H9 (cell line): ENCODE measurements around the gene SLC2A1. TPM values are rescaled to one million over a fixed set of nuclear protein-coding genes. Genes with fewer than 3 reads are reported as not detected.

ENCODE experiments used
- DNase-seq: peaks from one replicate; pipeline ENCODE4 v3.0.0-alpha.2; 2017
- H2AFZ ChIP-seq: one replicate; pipeline ENCODE4 v1.6.1; 2013; ENCODE audit warnings: mild to moderate bottlenecking, low read length, control low read depth, moderate library complexity
- H2AK5ac ChIP-seq: 2 replicates; pipeline ENCODE4 v1.6.1; 2013; ENCODE audit warnings: low read length, control low read depth, mixed read lengths; ENCODE audit not compliant: insufficient read length
- H2BK120ac ChIP-seq: one replicate; pipeline ENCODE4 v1.6.1; 2013; ENCODE audit warnings: low read depth, mild to moderate bottlenecking, low read length, control low read depth, inconsistent platforms; ENCODE audit not compliant: poor library complexity, severe bottlenecking
- H2BK12ac ChIP-seq: 2 replicates; pipeline ENCODE4 v1.6.1; 2013; ENCODE audit warnings: low read length, control low read depth, mixed read lengths, low read depth; ENCODE audit not compliant: insufficient read length
- H2BK15ac ChIP-seq: 2 replicates; pipeline ENCODE4 v1.6.1; 2013; ENCODE audit warnings: low read depth, low read length, control low read depth
- H2BK20ac ChIP-seq: one replicate; pipeline ENCODE4 v1.6.1; 2013; ENCODE audit warnings: low read depth, mild to moderate bottlenecking, low read length, control low read depth, inconsistent platforms; ENCODE audit not compliant: poor library complexity, severe bottlenecking
- H2BK5ac ChIP-seq: 2 replicates; pipeline ENCODE4 v1.6.1; 2013; ENCODE audit warnings: low read length, control low read depth, mixed read lengths; ENCODE audit not compliant: insufficient read length
- H3K14ac ChIP-seq: 2 replicates; pipeline ENCODE4 v1.6.1; 2013; ENCODE audit warnings: low read length, control low read depth; ENCODE audit not compliant: insufficient read depth
- H3K18ac ChIP-seq: 2 replicates; pipeline ENCODE4 v1.6.1; 2013; ENCODE audit warnings: low read depth, mild to moderate bottlenecking, mixed read lengths, low read length, control low read depth; ENCODE audit not compliant: insufficient read length
- H3K23ac ChIP-seq: 2 replicates; pipeline ENCODE4 v1.6.1; 2013; ENCODE audit warnings: low read length, control low read depth, mixed read lengths, low read depth; ENCODE audit not compliant: insufficient read length
- H3K23me2 ChIP-seq: 2 replicates; pipeline ENCODE4 v1.6.1; 2013; ENCODE audit warnings: low read depth, mild to moderate bottlenecking, mixed read lengths, low read length, control low read depth; ENCODE audit not compliant: insufficient read length, poor library complexity, severe bottlenecking
- H3K27ac ChIP-seq: 2 replicates; pipeline ENCODE4 v1.5.1; 2013; ENCODE audit warnings: low read length, control low read depth, mixed read lengths, low read depth; ENCODE audit not compliant: insufficient read length
- H3K27me3 ChIP-seq: 2 replicates; pipeline ENCODE4 v1.6.1; 2013; ENCODE audit warnings: low read length, control low read depth, inconsistent platforms; ENCODE audit not compliant: insufficient read depth
- H3K4ac ChIP-seq: 2 replicates; pipeline ENCODE4 v1.6.1; 2013; ENCODE audit warnings: low read depth, mild to moderate bottlenecking, control low read depth, inconsistent platforms, low read length, moderate library complexity
- H3K4me1 ChIP-seq: 2 replicates; pipeline ENCODE4 v1.6.1; 2013; ENCODE audit warnings: low read length, control low read depth, inconsistent platforms; ENCODE audit not compliant: insufficient read depth
- H3K4me2 ChIP-seq: 2 replicates; pipeline ENCODE4 v1.6.1; 2013; ENCODE audit warnings: low read length, control low read depth, mixed read lengths; ENCODE audit not compliant: insufficient read length, insufficient read depth
- H3K56ac ChIP-seq: 2 replicates; pipeline ENCODE4 v1.6.1; 2013; ENCODE audit warnings: low read depth, mild to moderate bottlenecking, mixed read lengths, low read length, control low read depth; ENCODE audit not compliant: insufficient read length
- H3K79me1 ChIP-seq: 2 replicates; pipeline ENCODE4 v1.6.1; 2013; ENCODE audit warnings: low read depth, mild to moderate bottlenecking, moderate library complexity, low read length, control low read depth, inconsistent platforms; ENCODE audit not compliant: insufficient read depth, poor library complexity, severe bottlenecking
- H3K79me2 ChIP-seq: 2 replicates; pipeline ENCODE4 v1.6.1; 2013; ENCODE audit warnings: low read length, control low read depth, inconsistent platforms; ENCODE audit not compliant: insufficient read depth
- H3K9ac ChIP-seq: 2 replicates; pipeline ENCODE4 v1.6.1; 2013; ENCODE audit warnings: low read length, control low read depth, mixed read lengths; ENCODE audit not compliant: insufficient read length; ENCODE audit errors: extremely low read depth
- H3K9me3 ChIP-seq: one replicate; pipeline ENCODE4 v1.6.1; 2013; ENCODE audit warnings: low read depth, low read length, inconsistent platforms; ENCODE audit not compliant: control insufficient read depth
- H3T11ph ChIP-seq: one replicate; pipeline ENCODE4 v1.6.1; 2013; ENCODE audit warnings: mild to moderate bottlenecking, low read length, control low read depth, inconsistent platforms
- H4K20me1 ChIP-seq: one replicate; pipeline ENCODE4 v1.6.1; 2013; ENCODE audit not compliant: control insufficient read depth, insufficient read length, insufficient read depth
- H4K5ac ChIP-seq: 2 replicates; pipeline ENCODE4 v1.6.1; 2013; ENCODE audit warnings: low read depth, mild to moderate bottlenecking, mixed read lengths, low read length, control low read depth; ENCODE audit not compliant: insufficient read length
- H4K8ac ChIP-seq: replicated peaks from 2 replicates; pipeline ENCODE4 v1.6.1; 2013; ENCODE audit warnings: low read length, control low read depth, mixed read lengths, low read depth; ENCODE audit not compliant: insufficient read length
- H4K91ac ChIP-seq: 2 replicates; pipeline ENCODE4 v1.6.1; 2013; ENCODE audit warnings: low read depth, mild to moderate bottlenecking, moderate library complexity, mixed read lengths, low read length, control low read depth; ENCODE audit not compliant: insufficient read length
- H3K27ac Mint-ChIP-seq, 3 experiments: 2 replicates in 2 of 3; 3 replicates in 1 of 3; pipeline ENCODE4 v1.8.0; 2020 to 2021; ENCODE audit warnings: mixed read lengths in 3 of 3, mild to moderate bottlenecking in 1 of 3, moderate library complexity in 1 of 3
- H3K27me3 Mint-ChIP-seq: 2 replicates; pipeline ENCODE4 v1.8.0; 2021; ENCODE audit warnings: low read depth, mild to moderate bottlenecking, moderate library complexity, mixed read lengths
- H3K36me3 Mint-ChIP-seq, 3 experiments: 2 replicates in 2 of 3; 3 replicates in 1 of 3; pipeline ENCODE4 v1.8.0; 2020 to 2021; ENCODE audit warnings: low read depth in 3 of 3, mixed read lengths in 3 of 3; ENCODE audit not compliant: insufficient read depth in 1 of 3
- H3K4me1 Mint-ChIP-seq, 2 experiments: 2 replicates each; pipeline ENCODE4 v1.8.0; 2020; ENCODE audit warnings: mixed read lengths in 2 of 2
- H3K4me3 Mint-ChIP-seq, 2 experiments: 2 replicates in 1 of 2; 3 replicates in 1 of 2; pipeline ENCODE4 v1.8.0; 2020 to 2021; ENCODE audit warnings: mild to moderate bottlenecking in 2 of 2, mixed read lengths in 2 of 2, moderate library complexity in 1 of 2
- H3K9me3 Mint-ChIP-seq, 2 experiments: 2 replicates in 1 of 2; 3 replicates in 1 of 2; pipeline ENCODE4 v1.8.0; 2020; ENCODE audit warnings: mild to moderate bottlenecking in 2 of 2, mixed read lengths in 2 of 2, moderate library complexity in 1 of 2
- WGBS: extraction: QIAGEN DNeasy Blood & Tissue Kit; methylation state at CpG from one replicate; pipeline ENCODE4 v1.1.7; 2013; ENCODE audit warnings: missing lambda C conversion rate, low lambda C conversion rate, mixed read lengths; ENCODE audit not compliant: insufficient read length; ENCODE audit errors: extremely low coverage; 5-methylcytosine and 5-hydroxymethylcytosine counted together
- total RNA-seq: library from RNA; stranded (reverse); gene quantifications from 2 replicates; pipeline ENCODE4 v1.2.1, GENCODE V29; 2021
- TF ChIP-seq, protein P1 (sequence below): fragments of 200-600 bp; sonication (generic); conservative IDR thresholded peaks from 3 replicates; pipeline ENCODE4 v1.8.0; 2021; ENCODE audit warnings: antibody characterized with exemption, mild to moderate bottlenecking

The SLC2A1 gene
- total RNA-seq, 1 experiment from 2014 or later = 186 TPM

- H3K9me3 ChIP-seq = no peaks in the 10 kb centered on the region
- no peak overlapping the region for H3K27ac ChIP-seq
- no peak overlapping the region for H3K14ac ChIP-seq
- no peak overlapping the region for H3K4me2 ChIP-seq
- H3K56ac ChIP-seq = no peak overlapping the region
- no peak overlapping the region for H3K18ac ChIP-seq
- Mint-ChIP-seq H3K4me1 (peaks cover 63 to 70% of the 10 kb centered on the region in 2 experiments), H3K36me3 (peaks cover 68 to 91% (median 83%) of the 10 kb centered on the region in 3 experiments; a peak in 6 of 7 replicates), H3K27ac (peak overlapping the region in 2 of 3 experiments; percentile 83 to 91; a peak in 2 of 7 replicates), H3K27me3 (no peaks in the 10 kb centered on the region), H3K4me3 (no peak overlapping the region), H3K9me3 (no peaks in the 10 kb centered on the region)
- H3K4me1 ChIP-seq = no peaks in the 10 kb centered on the region; the same call in 1 of the 2 replicates
- TF ChIP-seq, protein P1, sequence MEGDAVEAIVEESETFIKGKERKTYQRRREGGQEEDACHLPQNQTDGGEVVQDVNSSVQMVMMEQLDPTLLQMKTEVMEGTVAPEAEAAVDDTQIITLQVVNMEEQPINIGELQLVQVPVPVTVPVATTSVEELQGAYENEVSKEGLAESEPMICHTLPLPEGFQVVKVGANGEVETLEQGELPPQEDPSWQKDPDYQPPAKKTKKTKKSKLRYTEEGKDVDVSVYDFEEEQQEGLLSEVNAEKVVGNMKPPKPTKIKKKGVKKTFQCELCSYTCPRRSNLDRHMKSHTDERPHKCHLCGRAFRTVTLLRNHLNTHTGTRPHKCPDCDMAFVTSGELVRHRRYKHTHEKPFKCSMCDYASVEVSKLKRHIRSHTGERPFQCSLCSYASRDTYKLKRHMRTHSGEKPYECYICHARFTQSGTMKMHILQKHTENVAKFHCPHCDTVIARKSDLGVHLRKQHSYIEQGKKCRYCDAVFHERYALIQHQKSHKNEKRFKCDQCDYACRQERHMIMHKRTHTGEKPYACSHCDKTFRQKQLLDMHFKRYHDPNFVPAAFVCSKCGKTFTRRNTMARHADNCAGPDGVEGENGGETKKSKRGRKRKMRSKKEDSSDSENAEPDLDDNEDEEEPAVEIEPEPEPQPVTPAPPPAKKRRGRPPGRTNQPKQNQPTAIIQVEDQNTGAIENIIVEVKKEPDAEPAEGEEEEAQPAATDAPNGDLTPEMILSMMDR = no peak
- H4K8ac ChIP-seq = no peak overlapping the region
- no peak overlapping the region for H2AK5ac ChIP-seq
- no peak overlapping the region for H2BK120ac ChIP-seq
- H3T11ph ChIP-seq = no peak overlapping the region
- no peak overlapping the region for H4K5ac ChIP-seq
- H2BK15ac ChIP-seq = no peak overlapping the region
- no peaks in the 10 kb centered on the region for H3K79me1 ChIP-seq
- H3K23me2 ChIP-seq = no peaks in the 10 kb centered on the region
- H2BK5ac ChIP-seq = no peak overlapping the region
- H2BK20ac ChIP-seq = no peak overlapping the region
- H2BK12ac ChIP-seq = no peak overlapping the region
- H3K79me2 ChIP-seq = peaks cover 7% of the 10 kb centered on the region; the same call in 1 of the 2 replicates
- no peak overlapping the region for H3K23ac ChIP-seq
- peaks cover 2% of the 10 kb centered on the region for H4K20me1 ChIP-seq
- H3K9ac ChIP-seq = no peak overlapping the region
- whole genome bisulfite sequencing = no CpG with 5 or more reads among the region's 8 CpGs
- H3K27me3 ChIP-seq = no peaks in the 10 kb centered on the region
- no peak for DNase-seq
- H3K4ac ChIP-seq = no peak overlapping the region
- H2AFZ ChIP-seq = no peak overlapping the region
- no peak overlapping the region for H4K91ac ChIP-seq
These were observed 23.3 kb downstream of the SLC2A1 start for GRCh38 chr1:42935313-42935895.
